ENCODE data around the gene SENP5.

Gene SENP5

DNA sequence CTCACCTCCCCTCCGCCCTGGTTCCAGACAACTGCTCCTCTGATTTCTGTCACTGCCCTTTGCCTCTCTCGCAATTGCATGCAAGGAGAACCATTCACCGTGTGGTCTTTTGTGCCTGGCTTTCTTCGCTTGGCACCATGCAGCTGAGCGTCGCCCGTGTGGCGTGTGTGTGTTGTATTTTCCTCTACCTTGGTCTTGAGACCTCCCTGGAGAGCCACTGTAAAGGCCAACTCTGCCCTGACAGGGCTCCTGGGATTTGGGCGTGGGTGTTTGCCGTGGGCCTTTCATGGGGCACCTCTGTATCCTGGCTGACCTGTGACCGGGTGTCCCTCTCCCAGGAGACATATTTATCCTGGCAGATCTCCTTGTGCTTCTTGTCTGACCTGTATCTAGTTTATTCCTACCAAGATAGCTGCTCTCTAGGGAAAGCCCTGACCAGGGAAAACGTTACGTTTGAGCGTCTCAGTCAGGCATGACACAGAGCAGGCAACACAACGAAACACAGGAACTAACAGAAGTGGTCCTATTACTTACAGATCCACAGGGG, 102.9 kb downstream of the SENP5 start:
- no peaks in the 10 kb centered on the region; the same call in 1 of the 2 replicates for H3K9me3 ChIP-seq
- H3K27me3 ChIP-seq, result peaks cover 9% of the 10 kb centered on the region
- no peaks in the 10 kb centered on the region for H3K4me1 ChIP-seq
- H3K36me3 ChIP-seq, result no peaks in the 10 kb centered on the region
- TF ChIP-seq, protein P1, sequence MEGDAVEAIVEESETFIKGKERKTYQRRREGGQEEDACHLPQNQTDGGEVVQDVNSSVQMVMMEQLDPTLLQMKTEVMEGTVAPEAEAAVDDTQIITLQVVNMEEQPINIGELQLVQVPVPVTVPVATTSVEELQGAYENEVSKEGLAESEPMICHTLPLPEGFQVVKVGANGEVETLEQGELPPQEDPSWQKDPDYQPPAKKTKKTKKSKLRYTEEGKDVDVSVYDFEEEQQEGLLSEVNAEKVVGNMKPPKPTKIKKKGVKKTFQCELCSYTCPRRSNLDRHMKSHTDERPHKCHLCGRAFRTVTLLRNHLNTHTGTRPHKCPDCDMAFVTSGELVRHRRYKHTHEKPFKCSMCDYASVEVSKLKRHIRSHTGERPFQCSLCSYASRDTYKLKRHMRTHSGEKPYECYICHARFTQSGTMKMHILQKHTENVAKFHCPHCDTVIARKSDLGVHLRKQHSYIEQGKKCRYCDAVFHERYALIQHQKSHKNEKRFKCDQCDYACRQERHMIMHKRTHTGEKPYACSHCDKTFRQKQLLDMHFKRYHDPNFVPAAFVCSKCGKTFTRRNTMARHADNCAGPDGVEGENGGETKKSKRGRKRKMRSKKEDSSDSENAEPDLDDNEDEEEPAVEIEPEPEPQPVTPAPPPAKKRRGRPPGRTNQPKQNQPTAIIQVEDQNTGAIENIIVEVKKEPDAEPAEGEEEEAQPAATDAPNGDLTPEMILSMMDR (IDR thresholded peaks at IDR 0.05; ENCODE audit: low read depth, low read length), result no peak
- no peak for DNase-seq
- no peak overlapping the region for H3K4me3 ChIP-seq (ENCODE audit: low read depth, low read length)

DNA sequence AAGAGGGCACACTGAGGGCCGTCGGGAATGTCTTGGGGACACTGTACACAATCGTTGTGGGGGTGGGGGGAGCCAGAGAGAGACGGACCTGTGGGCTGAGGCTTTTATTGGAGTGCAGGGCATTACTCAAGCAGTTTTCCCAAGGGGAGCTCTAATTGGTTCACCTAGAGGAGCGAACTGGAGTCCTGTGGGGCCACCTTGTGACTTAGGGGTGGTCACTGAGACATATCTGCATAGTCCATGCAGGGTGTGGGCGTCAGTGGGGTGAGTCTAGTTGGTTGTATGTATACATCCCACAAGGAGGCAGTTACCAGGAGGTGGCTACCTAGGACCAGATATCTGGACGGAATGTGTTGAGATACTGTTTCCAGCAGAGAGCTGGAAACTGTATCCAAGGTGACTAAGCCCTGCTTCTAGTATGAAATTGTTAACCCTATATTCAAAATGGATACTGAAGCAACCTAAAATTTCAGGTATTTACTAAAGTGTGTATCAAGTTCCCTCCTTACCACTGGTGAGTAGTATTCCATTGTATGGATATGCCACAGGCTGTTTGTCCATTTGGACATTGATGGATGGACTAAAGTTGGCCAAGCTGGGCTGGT, 103.5 kb downstream of the SENP5 start:
- Histone ChIP-seq H3K9me3 (no peaks in the 10 kb centered on the region; the same call in 1 of the 2 replicates), H3K27me3 (peaks cover 9% of the 10 kb centered on the region)
- no peak for DNase-seq

DNA sequence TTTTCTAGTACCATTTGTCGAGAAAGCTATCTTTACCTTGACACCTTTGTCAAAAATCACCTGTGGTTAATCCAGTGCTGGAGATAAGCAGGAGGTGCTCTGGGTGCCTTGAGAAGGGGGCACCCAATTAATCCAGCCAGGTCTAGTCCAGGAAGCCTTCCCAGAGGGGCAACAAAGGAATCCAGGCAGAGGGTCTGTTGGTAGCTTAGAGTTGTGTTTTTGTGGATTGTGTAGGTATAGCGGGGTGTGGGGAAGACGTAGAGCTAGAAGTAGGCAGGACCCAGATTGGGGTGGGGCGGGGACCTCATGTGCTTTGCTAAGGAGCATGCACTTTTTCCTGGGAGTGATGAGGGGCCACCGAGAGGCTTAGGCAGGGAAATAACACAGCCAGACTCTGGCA, 106.9 kb downstream of the SENP5 start:
- no peak overlapping the region for H3K4me3 ChIP-seq (ENCODE audit: low read depth, low read length)
- DNase-seq, result no peak
- H3K36me3 ChIP-seq, result no peaks in the 10 kb centered on the region
- no peaks in the 10 kb centered on the region for H3K4me1 ChIP-seq
- peaks cover 6% of the 10 kb centered on the region for H3K27me3 ChIP-seq
- no peaks in the 10 kb centered on the region; the same call in 1 of the 2 replicates for H3K9me3 ChIP-seq
- TF ChIP-seq, protein P1 (IDR thresholded peaks at IDR 0.05; ENCODE audit: low read depth, low read length), result no peak

More for the DNA sequence above, 103.5 kb downstream of the SENP5 start:
- TF ChIP-seq, protein P1 (IDR thresholded peaks at IDR 0.05; ENCODE audit: low read depth, low read length), result no peak
- no peak overlapping the region for H3K4me3 ChIP-seq (ENCODE audit: low read depth, low read length)
- H3K36me3 ChIP-seq, result no peaks in the 10 kb centered on the region
- H3K4me1 ChIP-seq, result no peaks in the 10 kb centered on the region

DNA sequence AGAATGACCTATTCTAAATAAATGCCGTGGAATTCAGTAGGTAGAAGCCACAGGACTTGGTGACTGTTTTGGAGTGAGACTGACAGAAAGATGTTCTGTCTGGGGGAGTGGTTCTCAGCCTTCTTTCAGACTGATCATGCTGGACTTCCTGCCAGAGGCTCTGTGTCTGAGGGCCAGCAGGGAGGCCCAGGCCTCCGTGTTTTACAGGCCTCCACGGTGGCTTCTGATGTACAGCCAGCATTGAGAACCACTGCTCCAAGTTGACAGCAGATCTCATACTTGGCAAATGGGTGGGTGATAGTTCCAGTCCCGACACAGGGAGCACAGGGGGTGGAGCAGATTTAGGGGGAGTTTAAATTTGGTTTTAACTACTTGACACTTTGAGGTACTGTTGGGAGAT, 107.6 kb downstream of the SENP5 start:
- TF ChIP-seq, protein P1 (IDR thresholded peaks at IDR 0.05; ENCODE audit: low read depth, low read length), result no peak
- no peak for DNase-seq
- H3K27me3 ChIP-seq, result no peaks in the 10 kb centered on the region; the same call in 1 of the 2 replicates

DNA sequence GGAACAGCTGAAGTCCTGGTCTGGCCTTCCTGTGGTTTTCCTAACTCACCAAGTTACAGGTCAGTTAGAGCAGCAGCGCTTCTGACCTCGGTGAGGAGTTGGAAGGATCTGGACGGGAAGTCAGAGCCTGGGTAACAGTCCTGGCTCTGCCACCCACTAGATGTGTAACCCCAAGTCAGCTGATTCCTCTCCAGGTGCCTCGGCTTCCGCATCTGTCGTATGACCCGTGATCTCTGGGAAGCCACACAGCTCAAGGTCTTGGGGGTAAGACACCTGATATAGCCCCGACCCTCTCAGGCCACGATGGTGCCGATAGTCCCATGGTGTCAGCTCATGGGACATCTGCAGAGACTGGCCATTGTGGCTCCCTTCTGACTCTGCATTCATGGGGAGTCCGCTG, 109.2 kb downstream of the SENP5 start:
- no peak for DNase-seq
- no peaks in the 10 kb centered on the region for H3K27me3 ChIP-seq
- no peak overlapping the region for H3K4me3 ChIP-seq (ENCODE audit: low read depth, low read length)
- TF ChIP-seq, protein P1 (IDR thresholded peaks at IDR 0.05; ENCODE audit: low read depth, low read length), result no peak
- H3K4me1 ChIP-seq, result no peaks in the 10 kb centered on the region
- no peaks in the 10 kb centered on the region for H3K9me3 ChIP-seq
- no peaks in the 10 kb centered on the region for H3K36me3 ChIP-seq

More for the DNA sequence above, 107.6 kb downstream of the SENP5 start:
- Histone ChIP-seq H3K9me3 (no peaks in the 10 kb centered on the region), H3K4me3 (ENCODE audit: low read depth, low read length) (no peak overlapping the region), H3K36me3 (no peaks in the 10 kb centered on the region), H3K4me1 (no peaks in the 10 kb centered on the region)

DNA sequence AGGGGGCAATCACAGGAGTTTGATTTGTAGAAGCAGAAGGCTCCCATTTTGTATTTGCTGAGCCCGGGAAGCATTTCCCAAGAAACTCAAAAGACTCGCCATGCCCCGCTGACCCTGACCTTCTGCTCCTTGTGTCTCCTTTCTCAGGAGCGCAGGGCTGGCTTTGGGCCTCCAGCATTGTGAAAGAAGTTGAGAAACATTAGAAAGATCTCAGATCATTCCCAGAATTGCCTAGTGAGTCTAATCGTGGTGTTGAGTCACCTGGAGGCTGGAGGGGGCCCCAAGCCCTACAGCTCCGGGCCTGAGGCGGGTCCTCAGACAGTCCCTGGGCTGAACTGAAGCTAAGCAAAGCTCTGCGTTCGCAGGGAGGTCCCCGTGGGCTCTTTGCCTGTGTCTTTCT, 111.8 kb downstream of the SENP5 start:
- DNase-seq, result no peak
- Histone ChIP-seq H3K4me3 (ENCODE audit: low read depth, low read length) (no peak overlapping the region), H3K9me3 (no peaks in the 10 kb centered on the region), H3K36me3 (no peaks in the 10 kb centered on the region), H3K27me3 (no peaks in the 10 kb centered on the region), H3K4me1 (no peaks in the 10 kb centered on the region)
- TF ChIP-seq, protein P1 (IDR thresholded peaks at IDR 0.05; ENCODE audit: low read depth, low read length), result no peak
